Iris pigment epithelial cell (primary cell): ENCODE data around the gene OR56A1.

Experiments used
- DNase-seq: peaks from one replicate; pipeline ENCODE4 v3.0.0-alpha.2; 2011; ENCODE audit warnings: low read depth

OR56A1 gene

GRCh38 chr11:5989203-5989602 is 41.4 kb downstream of the OR56A1 start:
- DNase-seq = no peak

- DNase-seq = no peak
Observed at GRCh38 chr11:5986885-5987284, 43.7 kb downstream of the OR56A1 start, which contains the start of gene OR52L1. OR52L1 (minus strand) TSS chr11:5986985; CDS start chr11:5986930, 55 bp downstream.

- no peak for DNase-seq
Observed at GRCh38 chr11:5983443-5983842, 47.1 kb downstream of the OR56A1 start.

- DNase-seq = no peak
Observed at GRCh38 chr11:5973530-5973929, 57.0 kb downstream of the OR56A1 start.
